Nephron progenitor cell (in vitro differentiated cells): ENCODE measurements around the gene PITPNM1.

ENCODE experiments used
- DNase-seq: peaks from one replicate; pipeline ENCODE4 v3.0.0; 2021
- H3K27ac Mint-ChIP-seq: 2 replicates; pipeline ENCODE4 v1.8.0; 2021; ENCODE audit warnings: mild to moderate bottlenecking, moderate library complexity, mixed read lengths
- H3K27me3 Mint-ChIP-seq: 2 replicates; pipeline ENCODE4 v1.8.0; 2021; ENCODE audit warnings: mild to moderate bottlenecking, low read depth, mixed read lengths; ENCODE audit not compliant: poor library complexity
- H3K36me3 Mint-ChIP-seq: 2 replicates; pipeline ENCODE4 v1.8.0; 2021; ENCODE audit warnings: low read depth, mixed read lengths
- H3K4me1 Mint-ChIP-seq: 2 replicates; pipeline ENCODE4 v1.8.0; 2021; ENCODE audit warnings: mixed read lengths
- H3K4me3 Mint-ChIP-seq: 2 replicates; pipeline ENCODE4 v1.8.0; 2021; ENCODE audit warnings: mild to moderate bottlenecking, moderate library complexity, mixed read lengths
- H3K9me3 Mint-ChIP-seq: 2 replicates; pipeline ENCODE4 v1.8.0; 2021; ENCODE audit warnings: mild to moderate bottlenecking, moderate library complexity, mixed read lengths
- CTCF ChIP-seq: fragments of 200-600 bp; sonication (generic); IDR thresholded peaks from 2 replicates; pipeline ENCODE4 v1.5.0; 2021; ENCODE audit warnings: antibody characterized with exemption

Gene PITPNM1

DNA sequence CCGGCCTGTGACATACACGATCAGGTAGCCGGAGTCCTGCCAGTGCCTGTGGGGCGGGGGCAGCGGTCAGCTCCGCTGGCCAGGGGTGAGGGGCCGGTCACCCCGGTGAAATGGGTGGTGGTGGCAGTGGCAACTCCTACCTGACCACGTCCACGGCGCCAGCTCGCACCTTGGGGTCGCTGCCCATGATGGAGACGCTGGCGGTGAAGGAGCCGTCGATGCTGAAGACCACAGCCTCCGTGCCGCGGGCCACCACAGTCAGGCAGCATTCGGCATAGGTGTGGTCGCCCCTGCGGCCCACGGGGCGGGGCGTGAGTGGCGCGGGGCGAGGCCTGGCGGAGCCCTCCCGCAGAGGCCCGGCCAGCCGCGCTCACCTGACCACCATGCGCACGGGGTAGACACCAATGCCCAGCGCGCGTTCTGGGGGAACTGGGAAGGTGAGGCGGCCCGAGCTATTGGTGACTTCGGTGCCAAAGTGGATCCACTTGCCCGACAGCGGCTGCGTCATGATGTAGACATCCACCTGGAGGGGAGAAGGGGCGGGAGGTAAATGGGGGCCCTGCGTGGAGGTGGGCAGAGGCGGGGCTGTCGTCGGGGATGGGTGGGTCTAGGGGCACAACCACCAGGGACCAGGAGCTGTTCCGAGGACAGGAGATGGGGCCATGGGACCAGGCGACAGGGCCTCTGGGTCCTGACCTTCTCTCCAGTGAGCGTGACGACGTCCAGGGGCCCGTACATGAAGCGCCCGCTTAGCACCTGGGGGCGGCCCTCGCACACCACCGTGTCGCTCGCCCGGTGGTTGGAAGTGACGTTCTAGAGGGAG is 11.4 kb downstream of the PITPNM1 start:
- no peak overlapping the region for H3K4me3 Mint-ChIP-seq
- H3K4me1 Mint-ChIP-seq = peaks cover 16% of the 10 kb centered on the region
- H3K9me3 Mint-ChIP-seq = no peaks in the 10 kb centered on the region
- TF ChIP-seq CTCF = no peak
- H3K36me3 Mint-ChIP-seq = peaks cover 4% of the 10 kb centered on the region
- no peaks in the 10 kb centered on the region for H3K27me3 Mint-ChIP-seq
- DNase-seq = no peak
- H3K27ac Mint-ChIP-seq = no peak overlapping the region

DNA sequence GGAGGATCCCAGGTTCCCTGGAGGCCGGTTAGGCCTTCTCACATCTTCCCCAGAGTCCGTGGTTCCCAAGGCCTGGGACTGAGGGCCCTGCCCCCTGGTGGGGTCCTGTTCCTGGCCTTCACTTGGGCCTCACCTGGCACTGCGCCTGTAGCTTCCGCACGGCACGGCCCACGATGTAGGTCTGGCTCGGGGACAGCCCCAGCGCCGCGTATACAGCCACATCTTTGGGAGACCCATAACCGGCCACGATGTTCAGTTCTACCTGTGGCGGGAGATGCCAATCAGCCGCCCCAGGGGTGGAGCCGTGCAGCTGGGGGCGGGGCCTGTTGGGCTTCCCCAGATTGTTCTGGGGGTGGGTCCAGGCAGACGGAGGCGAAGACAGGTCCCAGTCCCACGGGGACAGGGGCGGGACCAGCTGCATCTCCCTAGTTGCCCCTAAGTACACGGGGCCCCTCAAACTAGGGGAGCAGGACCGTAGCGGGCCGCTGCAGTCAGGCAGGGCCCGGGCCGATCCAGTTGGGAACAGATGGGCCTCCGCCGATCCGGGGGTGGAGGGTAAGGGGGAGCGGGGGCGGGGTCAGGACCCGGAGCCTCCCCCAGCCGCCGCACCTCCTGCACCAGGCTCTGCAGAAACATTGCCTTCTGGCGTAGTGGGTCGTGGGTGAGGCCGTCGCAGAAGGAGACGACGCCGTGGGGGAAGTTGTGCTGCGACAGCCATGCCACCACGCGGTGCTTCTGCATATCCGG is 12.2 kb downstream of the PITPNM1 start:
- no peak overlapping the region for H3K27ac Mint-ChIP-seq
- no peaks in the 10 kb centered on the region for H3K9me3 Mint-ChIP-seq
- DNase-seq = no peak
- peaks cover 17% of the 10 kb centered on the region for H3K4me1 Mint-ChIP-seq
- no peak for TF ChIP-seq CTCF
- peaks cover 6% of the 10 kb centered on the region for H3K36me3 Mint-ChIP-seq
- H3K4me3 Mint-ChIP-seq = no peak overlapping the region
- no peaks in the 10 kb centered on the region for H3K27me3 Mint-ChIP-seq

DNA sequence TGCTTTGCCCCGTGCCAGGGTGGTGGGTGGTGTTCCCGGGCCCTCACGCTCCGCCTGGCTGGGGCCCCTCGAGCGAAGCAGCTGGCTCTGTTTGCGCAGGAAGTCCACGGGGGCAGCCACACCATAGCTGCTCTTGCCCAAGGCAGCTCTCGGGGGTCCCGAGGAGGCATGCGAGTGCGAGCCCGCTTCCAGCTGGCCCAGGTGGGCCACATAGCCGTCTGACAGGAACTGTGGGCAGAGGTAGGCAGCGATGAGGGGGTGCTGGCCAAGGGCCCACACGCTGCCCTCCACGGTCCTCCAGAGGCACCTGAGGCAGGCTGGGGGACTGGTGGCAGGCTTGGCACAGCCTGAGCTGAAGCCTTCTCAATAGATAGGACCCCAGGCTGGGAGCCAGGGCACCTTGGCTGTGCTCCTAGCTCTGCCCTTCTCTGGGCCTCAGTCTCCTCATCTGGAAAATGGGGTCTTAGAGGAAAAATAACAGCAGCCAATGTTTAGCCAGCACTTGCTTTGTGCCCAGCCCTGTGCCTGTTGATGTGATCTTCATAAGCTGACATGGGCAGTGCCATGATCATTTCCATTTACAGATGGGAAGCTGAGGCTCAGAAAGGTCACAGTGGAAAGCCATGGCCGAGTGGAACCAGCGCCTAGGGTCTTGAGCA is 13.0 kb downstream of the PITPNM1 start:
- H3K9me3 Mint-ChIP-seq = no peaks in the 10 kb centered on the region
- peaks cover 23% of the 10 kb centered on the region for H3K4me1 Mint-ChIP-seq
- no peak overlapping the region for H3K27ac Mint-ChIP-seq
- peaks cover 14% of the 10 kb centered on the region for H3K36me3 Mint-ChIP-seq
- DNase-seq = no peak
- peaks cover under 1% of the 10 kb centered on the region for H3K27me3 Mint-ChIP-seq
- TF ChIP-seq CTCF = no peak
- no peak overlapping the region for H3K4me3 Mint-ChIP-seq

GRCh38 chr11:67491276-67492068 is 13.7 kb downstream of the PITPNM1 start:
- Mint-ChIP-seq H3K9me3 (no peaks in the 10 kb centered on the region), H3K27me3 (peaks cover 4% of the 10 kb centered on the region), H3K4me1 (peaks cover 24% of the 10 kb centered on the region), H3K36me3 (peaks cover 14% of the 10 kb centered on the region), H3K27ac (peak overlapping the region; percentile 95), H3K4me3 (no peak overlapping the region)
- TF ChIP-seq CTCF = no peak
- DNase-seq = no peak

GRCh38 chr11:67490727-67491065 is 14.5 kb downstream of the PITPNM1 start:
- TF ChIP-seq CTCF = no peak
- peaks cover 4% of the 10 kb centered on the region for H3K27me3 Mint-ChIP-seq
- H3K36me3 Mint-ChIP-seq = peaks cover 19% of the 10 kb centered on the region
- no peak overlapping the region for H3K4me3 Mint-ChIP-seq
- no peaks in the 10 kb centered on the region for H3K9me3 Mint-ChIP-seq
- DNase-seq = no peak
- H3K27ac Mint-ChIP-seq = peak overlapping the region; percentile 95
- H3K4me1 Mint-ChIP-seq = peaks cover 32% of the 10 kb centered on the region
